GM12891 (cell line): ENCODE results near the gene PTPN3.

ENCODE experiments used
- POLR2A ChIP-seq: IDR thresholded peaks from 2 replicates; pipeline ENCODE4 v1.6.1; 2011; ENCODE audit warnings: low read depth, low read length, control low read depth
- POLR2AphosphoS5 ChIP-seq: IDR thresholded peaks from 2 replicates; pipeline ENCODE4 v1.6.1; 2011; ENCODE audit warnings: low read depth, low read length, control low read depth
- SPI1 ChIP-seq: IDR thresholded peaks from 2 replicates; pipeline ENCODE4 v1.6.1; 2011; ENCODE audit warnings: low read depth, low read length, control low read depth
- TAF1 ChIP-seq: IDR thresholded peaks from 2 replicates; pipeline ENCODE4 v1.6.1; 2011; ENCODE audit warnings: low read depth, low read length, control low read depth

- TF ChIP-seq POLR2A (no peak), POLR2AphosphoS5 (no peak), SPI1 (no peak), TAF1 (no peak)
These were observed 8.1 kb upstream of the PTPN3 start for GRCh38 chr9:109506097-109506712.
